HepG2 (cell line): Measurements from ENCODE around the gene SLC36A1. TPM values are rescaled to one million over a fixed set of nuclear protein-coding genes. Genes with fewer than 3 reads are reported as not detected.
A peak's percentile ranks its signal among the peaks of the same experiment; 100 is the strongest.

Experiments
- ATAC-seq: fragments of 200-7000 bp; cut with Tn5 transposase; 3 replicates; pipeline ENCODE4 v1.9.1; 2020; ENCODE audit warnings: mild to moderate bottlenecking, moderate library complexity
- BruUV-seq: library from RNA; stranded (reverse); fragments of 400-500 nt; replicated peaks from 2 replicates; lab custom pipeline; 2021; lab: Mats Ljungman, UMichigan
- CTCF ChIA-PET: fragments of 300-600 bp; formaldehyde crosslinking; extraction: SDS; loops from one replicate; lab custom pipeline; 2021; ENCODE audit warnings: low total read pairs, inconsistent platforms, low intra/inter-chr PET ratio; lab: Yijun Ruan, JAX
- POLR2A ChIA-PET: fragments of 350-600 bp; sonication (Branson Sonifier 250); formaldehyde crosslinking; loops from one replicate; lab custom pipeline; 2020; ENCODE audit warnings: antibody characterized with exemption, inconsistent platforms; lab: Yijun Ruan, JAX
- DNase-seq: peaks from one replicate; pipeline ENCODE4 v3.0.0-alpha.2; 2015; ENCODE audit warnings: low spot score
- FAIRE-seq: peaks from 3 replicates; lab custom pipeline; 2011; peaks lifted over from hg19 to GRCh38; lab: Jason Lieb, UNC
- H2AFZ ChIP-seq: one replicate; pipeline ENCODE4 v1.6.1; 2011; ENCODE audit warnings: low read length, inconsistent platforms
- H3K27ac ChIP-seq: fragments of 300-600 bp; 3 replicates; pipeline ENCODE4 v1.8.0; 2011; ENCODE audit warnings: mixed run types, mild to moderate bottlenecking, mixed read lengths, low read length, inconsistent platforms; ENCODE audit not compliant: insufficient read depth; ENCODE audit errors: extremely low read length
- H3K27me3 ChIP-seq, 2 experiments: fragments of 200-600 bp in 1 of 2; 2 replicates in 1 of 2; 3 replicates in 1 of 2; pipeline versions ENCODE4 v1.6.0 to v1.8.0; 2011; ENCODE audit warnings: low read length in 2 of 2, mild to moderate bottlenecking in 2 of 2, moderate library complexity in 2 of 2, inconsistent platforms in 1 of 2; ENCODE audit not compliant: insufficient read depth in 2 of 2, control insufficient read depth in 1 of 2
- H3K36me3 ChIP-seq, 2 experiments: fragments of 200-600 bp in 1 of 2; replicated peaks in 1 of 2; 2 replicates in 1 of 2; 3 replicates in 1 of 2; pipeline versions ENCODE4 v1.5.1 to v1.8.0; 2011; ENCODE audit warnings: low read length in 2 of 2, inconsistent platforms in 1 of 2; ENCODE audit not compliant: insufficient read depth in 2 of 2, control insufficient read depth in 1 of 2
- H3K4me1 ChIP-seq: 2 replicates; pipeline ENCODE4 v1.5.1; 2012; ENCODE audit warnings: low read length, inconsistent platforms; ENCODE audit not compliant: insufficient read depth
- H3K4me2 ChIP-seq: 2 replicates; pipeline ENCODE4 v1.6.0; 2011; ENCODE audit warnings: low read depth, low read length, inconsistent platforms
- H3K4me3 ChIP-seq, 3 experiments: fragments of 200-600 bp in 1 of 3; sonication (generic), shearing (Covaris generic) in 1 of 3; replicated peaks in 1 of 3; 2 replicates each; pipeline ENCODE4 v1.5.1; 2011 to 2016; ENCODE audit warnings: low read length in 3 of 3, inconsistent platforms in 2 of 3, low read depth in 2 of 3, mild to moderate bottlenecking in 2 of 3, control low read depth in 1 of 3, mixed read lengths in 1 of 3; ENCODE audit not compliant: insufficient read depth in 1 of 3
- H3K79me2 ChIP-seq: one replicate; pipeline ENCODE4 v1.6.1; 2011; ENCODE audit warnings: low read length, inconsistent platforms; ENCODE audit not compliant: insufficient read depth
- H3K9ac ChIP-seq: 2 replicates; pipeline ENCODE4 v1.6.0; 2011; ENCODE audit warnings: mild to moderate bottlenecking, low read depth, low read length, inconsistent platforms; ENCODE audit not compliant: insufficient read depth
- H3K9me3 ChIP-seq: 2 replicates; pipeline ENCODE4 v1.5.1; 2012; ENCODE audit warnings: mild to moderate bottlenecking, low read length
- H4K20me1 ChIP-seq: 2 replicates; pipeline ENCODE4 v1.6.0; 2011; ENCODE audit warnings: inconsistent platforms, mild to moderate bottlenecking, low read length, moderate library complexity; ENCODE audit not compliant: insufficient read depth
- CTCF ChIP-seq: sonication (generic); formaldehyde crosslinking; IDR thresholded peaks from 2 replicates; pipeline ENCODE4 v1.5.0; 2020; ENCODE audit warnings: mild to moderate bottlenecking, missing genetic modification reagents, moderate library complexity
- NFAT5 ChIP-seq: sonication (generic); formaldehyde crosslinking; IDR thresholded peaks from 2 replicates; pipeline ENCODE4 v1.4.0; 2020; ENCODE audit warnings: missing genetic modification reagents
- SMC3 ChIP-seq: IDR thresholded peaks from 2 replicates; pipeline ENCODE4 v1.6.1; 2011; ENCODE audit warnings: low read length, improper control_type of control experiment
- STAG1 ChIP-seq: sonication (generic); formaldehyde crosslinking; IDR thresholded peaks from 2 replicates; pipeline ENCODE4 v1.4.0; 2020; ENCODE audit warnings: missing genetic modification reagents
- ZC3H13 ChIP-seq: sonication (generic); formaldehyde crosslinking; IDR thresholded peaks from 2 replicates; pipeline ENCODE4 v1.8.1; 2023; ENCODE audit warnings: mild to moderate bottlenecking, missing genetic modification reagents, moderate library complexity
- ZNF772 ChIP-seq: sonication (generic); formaldehyde crosslinking; IDR thresholded peaks from 2 replicates; pipeline ENCODE4 v1.5.0; 2020; ENCODE audit warnings: mild to moderate bottlenecking, missing genetic modification reagents
- WGBS: methylation state at CpG from one replicate; pipeline ENCODE4 v1.1.6; 2017; ENCODE audit warnings: low lambda C conversion rate; 5-methylcytosine and 5-hydroxymethylcytosine counted together
- in situ Hi-C: cut with HindIII; loops from 2 replicates; pipeline ENCODE4 v1.10.0; 2017; ENCODE audit warnings: low pct_unique_long_range_greater_than_20kb; ENCODE audit not compliant: extremely low pct_ligation_motif_present
- intact Hi-C: fragments of 100-400 bp; cut with micrococcal nuclease; formaldehyde crosslinking; loops from one replicate; pipeline ENCODE4 v1.10.0; 2022; ENCODE audit not compliant: unreplicated experiment
- polyA plus RNA-seq, 8 experiments: library from polyadenylated mRNA; depleted of rRNA in 3 of 8; stranded (reverse) in 7 of 8; unstranded in 1 of 8; fragments of >200 nt; fragmentation: Illumina TruSeq in 4 of 8; extraction: Trizol in 4 of 8; gene quantifications; 2 replicates each; pipeline versions ENCODE4 v1.2.1 to v1.2.3, GENCODE V29; 2011 to 2016; ENCODE audit warnings: low read depth in 4 of 8, missing spikeins in 1 of 8, mixed read lengths in 1 of 8; ENCODE audit not compliant: insufficient read depth in 1 of 8
- total RNA-seq, 5 experiments: library from RNA; depleted of rRNA; stranded (reverse); fragments of >200 nt; fragmentation: Illumina TruSeq; extraction: Trizol; gene quantifications; 2 replicates each; pipeline ENCODE4 v1.2.3, GENCODE V29; 2016; ENCODE audit warnings: low read depth in 1 of 5

The SLC36A1 gene
- total and polyA plus RNA-seq, 2 of the 13 experiments (the other 11 are each of a cell fraction or from before 2014, with no cell fraction given): 8.0 to 8.9 TPM

- no peaks in the 10 kb centered on the region for H3K36me3 ChIP-seq
- in situ Hi-C loops: loop anchor here (10.0 kb wide), 2 partner anchors 135 to 225 kb away; no protein-coding TSS in a partner anchor
- H3K4me2 ChIP-seq: no peak overlapping the region
- no peaks in the 10 kb centered on the region for H3K9me3 ChIP-seq
- H3K79me2 ChIP-seq: no peaks in the 10 kb centered on the region
- peak; percentile 9 for DNase-seq
- no peak overlapping the region for H2AFZ ChIP-seq
- no TSS peak for BruUV-seq
- POLR2A ChIA-PET: no interaction called here
- no peak overlapping the region for H3K4me3 ChIP-seq
- TF ChIP-seq SMC3: peak; percentile 35; the same call in 1 of the 2 replicates
- TF ChIP-seq ZC3H13 (CRISPR knock-in tag): no peak
- TF ChIP-seq ZNF772 (CRISPR knock-in tag): no peak
- peak; percentile 51 for TF ChIP-seq STAG1 (CRISPR knock-in tag)
- TF ChIP-seq CTCF (CRISPR knock-in tag): peak; percentile 43; the same call in 1 of the 2 replicates
- no peak for TF ChIP-seq NFAT5 (CRISPR knock-in tag)
- TF ChIP-seq, all 625 proteins: peak for 3
- intact Hi-C loops: loop anchor here (5.0 kb wide), 1 partner anchor 222 kb away; no protein-coding TSS in a partner anchor
- Histone ChIP-seq H4K20me1 (no peaks in the 10 kb centered on the region), H3K4me1 (no peaks in the 10 kb centered on the region), H3K9ac (no peak overlapping the region), H3K27ac (no peak overlapping the region), H3K27me3 (peaks cover 0 to 12% of the 10 kb centered on the region in 2 experiments; a peak in 3 of 5 replicates)
- CTCF ChIA-PET: no interaction called here
- WGBS: 16% methylated on average over 6 of the region's 7 CpGs
- peak; percentile 79 for ATAC-seq
- no peak for FAIRE-seq
Measured at GRCh38 chr5:151520294-151520693, 72.9 kb downstream of the SLC36A1 start.
